GM19452 (cell line): ENCODE data around the gene KRT26.
"Not testable (repeated sequence)": the region's sequence is repeated elsewhere in the genome, so short reads cannot be mapped to it uniquely, and the experiment has no call there.

ENCODE experiments used
- ATAC-seq: cut with Tn5 transposase; IDR thresholded peaks from one replicate; pipeline ENCODE4 v1.9.1; 2021; ENCODE audit not compliant: unreplicated experiment

KRT26 gene

DNA sequence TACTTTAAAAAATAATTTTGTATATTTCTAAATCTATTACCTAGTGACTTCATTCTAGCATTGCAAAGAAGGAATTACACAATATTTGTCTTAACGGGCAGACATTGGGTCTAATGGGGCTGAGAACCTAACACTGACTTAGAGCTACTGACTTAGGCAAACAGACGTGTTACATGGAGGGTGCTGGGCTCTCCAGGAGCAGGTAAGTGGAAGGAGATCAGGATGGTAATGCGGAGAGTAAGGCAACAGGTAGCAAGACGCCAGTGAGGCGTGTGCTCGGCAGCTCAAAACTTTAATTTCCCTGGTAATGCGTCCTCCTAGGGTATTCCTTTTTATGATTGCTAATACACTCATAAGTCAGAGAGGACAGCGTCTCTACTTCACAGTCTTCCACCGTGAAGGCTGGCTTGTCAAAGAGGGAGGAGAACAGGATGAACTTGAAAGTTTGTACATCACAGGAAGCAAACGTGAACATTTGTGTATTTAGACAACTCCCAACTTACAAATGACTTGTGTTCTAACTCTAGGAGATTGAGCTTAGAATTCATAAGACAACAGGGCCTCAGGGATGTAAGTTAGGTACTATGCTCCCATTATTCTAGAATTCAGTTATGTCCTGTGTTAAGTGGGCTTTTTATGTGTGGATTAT lies 23.1 kb upstream of the KRT26 start:
- ATAC-seq, result no peak

DNA sequence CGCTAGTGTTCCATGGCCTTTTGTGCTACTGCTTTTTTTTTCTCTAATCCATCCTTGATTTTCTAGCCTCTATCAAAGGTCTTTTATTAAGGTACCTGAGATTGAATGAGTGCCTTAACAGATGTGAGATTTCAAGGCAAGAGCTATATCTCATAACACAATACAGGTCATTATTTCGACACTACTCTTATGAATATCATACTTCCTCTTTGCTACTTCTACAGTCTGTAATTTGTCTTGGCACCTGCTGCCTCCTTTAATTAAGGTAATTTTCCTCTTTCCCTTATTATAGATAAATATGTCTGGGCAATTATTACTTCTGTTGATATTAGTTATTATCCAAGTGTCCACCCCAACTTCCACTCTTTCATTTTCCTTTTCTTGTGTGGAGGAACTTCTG lies 22.5 kb upstream of the KRT26 start:
- ATAC-seq, result no peak

DNA sequence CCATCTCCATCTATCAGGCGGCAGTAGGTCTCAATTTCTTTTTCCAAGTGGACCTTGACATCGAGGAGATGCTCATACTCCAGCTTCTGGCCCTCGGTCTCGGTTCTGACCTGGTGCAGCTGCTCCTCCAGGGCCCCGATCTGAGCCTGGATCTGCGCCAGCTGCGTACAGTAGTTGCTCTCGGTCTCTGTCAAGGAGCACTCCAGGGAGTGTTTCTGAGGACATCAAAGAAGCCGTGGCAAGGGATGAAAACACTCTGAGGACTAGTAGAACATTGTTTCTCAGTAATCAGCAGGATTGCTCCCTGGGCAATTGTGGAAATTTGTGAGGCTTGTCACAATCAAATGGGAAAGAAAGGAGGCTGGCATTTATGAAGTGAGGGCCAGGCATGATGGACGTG lies 21.8 kb upstream of the KRT26 start:
- no peak for ATAC-seq

DNA sequence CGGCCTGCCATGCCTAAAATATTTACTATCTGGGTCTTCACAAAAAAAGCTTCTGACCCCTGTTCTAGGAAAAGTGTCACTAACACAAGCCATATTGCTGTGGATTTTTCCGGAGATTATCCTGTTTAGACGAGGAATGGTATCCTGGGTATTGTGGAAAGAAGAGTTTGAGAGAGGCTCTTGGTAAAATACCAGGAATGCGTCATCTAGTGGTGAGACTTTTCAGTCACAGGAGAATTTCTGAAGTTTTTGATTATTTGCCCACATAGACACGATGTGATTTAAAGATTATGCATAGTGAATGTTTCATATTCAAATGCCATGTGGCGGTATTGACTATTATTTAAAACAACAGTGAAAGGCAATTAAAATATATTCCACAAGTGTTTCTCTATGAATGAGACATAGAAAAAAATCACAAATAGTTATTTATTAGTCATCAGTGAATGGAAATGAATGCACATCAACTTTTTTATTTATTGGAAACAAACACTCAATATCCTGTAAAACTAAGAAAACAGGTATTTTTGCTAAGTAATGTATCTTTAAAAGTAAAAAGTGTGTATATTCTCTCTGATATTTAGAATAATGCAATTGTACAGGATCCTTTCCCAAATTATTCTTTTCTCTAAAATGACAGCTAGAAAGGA lies 19.9 kb upstream of the KRT26 start:
- ATAC-seq, result no peak

DNA sequence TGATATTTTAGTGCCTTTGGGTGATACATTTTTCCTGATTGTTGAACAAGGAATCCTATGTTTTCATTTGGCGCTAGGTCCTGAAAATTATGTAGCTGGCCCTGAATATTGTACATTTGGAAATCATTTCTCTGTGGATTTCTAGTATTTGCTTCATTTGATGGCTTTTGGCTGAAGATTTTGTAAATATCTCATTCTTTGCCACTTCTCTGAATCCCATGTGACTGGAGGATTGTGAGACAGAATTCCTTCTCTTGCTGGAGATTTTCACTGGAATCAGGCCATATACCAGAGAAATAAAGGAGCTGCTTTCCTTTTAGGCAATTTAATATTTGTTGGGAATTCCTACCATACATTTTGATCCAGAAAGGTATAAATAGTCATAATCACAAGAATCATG lies 19.1 kb upstream of the KRT26 start:
- ATAC-seq, result no peak

DNA sequence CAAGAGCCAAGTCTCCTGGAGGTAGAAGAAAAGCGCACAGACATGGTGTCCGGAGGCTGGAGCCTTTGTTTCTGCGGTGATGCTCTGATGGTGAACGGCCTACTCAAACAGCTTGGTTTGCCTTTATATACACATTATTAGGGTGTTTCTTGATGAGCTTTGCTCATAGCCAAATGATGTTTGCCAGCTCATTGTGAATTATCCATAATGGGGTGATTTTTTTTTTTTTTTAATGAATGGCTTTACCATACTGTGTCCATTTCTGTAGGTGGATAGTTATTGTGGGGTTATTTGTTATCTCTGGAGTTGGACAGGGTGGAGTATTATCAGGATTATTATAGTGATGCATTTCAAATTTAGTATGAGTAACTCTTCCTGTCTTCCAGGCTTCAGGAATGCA lies 10.4 kb upstream of the KRT26 start, which contains the start of gene KRT27:
Gene KRT27, minus strand, starts transcription at position 101 of the 400 bp plus-strand sequence. Its CDS starts 57 bp downstream, at position 44.
- no peak for ATAC-seq

DNA sequence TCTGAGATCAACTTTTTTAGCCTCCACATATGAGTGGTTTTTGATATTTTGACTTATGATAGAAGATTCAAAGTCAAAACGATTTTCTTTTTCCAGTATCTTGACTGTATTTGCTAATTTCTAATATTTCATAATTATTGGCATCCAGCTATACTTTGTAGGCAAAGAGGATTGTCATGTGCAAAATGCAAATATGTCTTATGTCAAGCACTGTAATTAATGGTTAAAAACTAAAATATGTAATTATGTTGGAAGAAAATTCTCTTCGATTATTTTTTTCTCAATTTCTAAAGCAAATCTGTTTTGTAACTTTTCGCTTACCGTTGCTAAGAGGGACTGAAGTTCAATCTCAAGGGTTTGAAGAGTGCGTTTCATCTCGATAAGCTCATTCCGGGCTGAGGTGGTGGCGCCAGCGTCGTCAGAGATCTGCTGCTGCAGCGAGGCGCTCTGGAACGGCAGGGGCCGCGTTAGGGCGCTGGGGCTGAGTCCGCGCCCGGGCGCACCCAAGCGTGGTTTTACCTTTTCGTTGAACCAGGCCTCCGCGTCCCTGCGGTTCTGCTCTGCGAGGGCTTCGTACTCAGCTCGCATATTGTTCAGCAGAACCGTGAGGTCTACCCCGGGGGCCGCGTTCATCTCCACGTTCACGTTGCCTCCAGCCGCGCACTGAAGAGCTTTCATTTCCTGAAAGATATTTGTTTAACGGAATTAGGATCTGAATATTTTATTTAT lies 7.3 kb upstream of the KRT26 start:
- no peak for ATAC-seq

DNA sequence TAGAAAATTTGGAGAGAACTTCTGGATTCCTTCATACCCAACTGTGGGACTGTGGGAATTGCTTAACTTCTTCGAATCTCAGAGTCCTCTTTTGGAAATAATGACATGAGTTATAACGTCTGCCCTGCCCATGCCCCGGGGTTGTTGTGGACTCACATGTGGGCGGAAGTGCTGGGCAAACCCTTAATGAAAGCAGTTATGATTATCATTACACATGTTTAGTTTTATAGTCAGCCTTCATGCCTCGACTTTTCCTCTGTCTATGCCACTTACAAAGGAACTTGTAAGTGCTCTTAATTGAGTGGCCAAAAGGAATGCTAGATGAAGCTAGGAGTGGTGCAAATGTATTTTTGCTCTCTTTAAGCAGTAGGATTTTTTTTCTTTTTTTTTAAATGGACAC lies 6.5 kb upstream of the KRT26 start:
- no peak for ATAC-seq

DNA sequence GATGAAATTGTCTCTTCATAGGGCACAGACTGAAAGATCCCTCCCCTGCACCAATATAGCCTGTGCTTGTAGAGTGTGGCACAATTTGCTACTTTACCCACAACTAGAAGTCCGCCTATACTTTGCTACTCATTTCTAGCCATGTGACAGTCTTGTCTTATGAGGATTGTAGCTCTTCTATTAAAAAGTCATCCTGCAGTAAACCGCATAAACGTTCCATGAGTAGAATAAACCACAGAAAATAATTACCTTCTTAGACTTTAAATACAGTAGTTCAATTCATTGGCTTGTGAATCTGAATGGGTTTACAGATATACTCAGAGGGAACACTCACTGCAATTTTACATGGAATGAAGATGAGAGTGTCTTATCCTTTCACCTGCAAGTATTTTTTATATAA lies 6.0 kb upstream of the KRT26 start:
- ATAC-seq, result no peak

DNA sequence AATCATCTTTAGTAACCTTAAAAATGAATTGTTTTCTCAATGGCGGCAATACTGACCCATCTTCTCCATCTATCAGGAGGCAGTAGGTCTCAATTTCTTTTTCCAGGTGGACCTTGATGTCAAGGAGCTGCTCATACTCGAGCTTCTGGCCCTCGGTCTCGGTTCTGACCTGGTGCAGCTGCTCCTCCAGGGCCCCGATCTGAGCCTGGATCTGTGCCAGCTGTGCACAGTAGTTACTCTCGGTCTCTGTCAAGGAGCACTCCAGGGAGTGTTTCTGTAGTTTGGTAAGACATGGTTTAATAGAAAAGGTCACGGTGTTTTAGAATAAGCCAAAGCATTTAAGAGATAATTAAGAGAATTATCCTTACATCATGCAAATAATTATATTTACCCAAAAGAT lies 5.5 kb upstream of the KRT26 start:
- ATAC-seq, result no peak

DNA sequence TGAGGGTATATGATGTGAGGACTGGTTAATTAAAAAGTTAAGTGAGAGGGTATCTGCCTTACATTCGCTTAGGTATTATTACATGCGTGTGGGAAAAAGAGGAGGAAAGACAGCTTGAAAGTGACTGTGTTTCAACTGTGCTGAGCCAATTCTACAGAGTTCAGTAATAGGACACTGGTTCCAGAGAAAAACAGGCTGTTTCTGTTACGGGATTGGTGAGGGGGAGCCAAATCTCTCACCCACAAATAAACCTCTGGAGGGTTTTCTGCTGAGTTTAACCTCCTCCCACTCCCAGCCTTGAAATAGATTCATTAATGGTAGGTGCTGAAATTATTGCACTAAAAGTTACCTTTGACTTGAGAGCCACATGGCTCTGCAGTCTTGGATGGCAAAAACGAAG lies 3.9 kb upstream of the KRT26 start:
- no peak for ATAC-seq

DNA sequence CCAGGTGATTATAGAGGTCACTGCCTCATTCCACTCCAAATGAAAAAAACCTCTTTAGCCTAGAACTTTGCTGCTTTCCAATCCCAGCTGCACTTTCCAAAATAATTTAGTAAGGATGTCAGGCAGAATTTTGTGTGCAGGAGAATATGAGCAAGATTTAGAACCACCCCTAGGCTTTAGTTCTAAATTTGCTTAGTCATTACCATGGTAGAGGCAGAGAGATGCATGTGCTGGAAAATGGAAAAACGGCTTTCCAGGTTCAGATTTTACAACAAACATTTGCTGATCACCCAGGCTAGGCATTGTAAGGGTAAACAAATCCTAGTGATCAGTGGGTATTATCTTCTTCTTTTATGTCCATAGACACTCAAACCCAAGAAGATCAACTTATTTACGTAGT lies 6.3 kb downstream of the KRT26 start:
- ATAC-seq, result no peak

DNA sequence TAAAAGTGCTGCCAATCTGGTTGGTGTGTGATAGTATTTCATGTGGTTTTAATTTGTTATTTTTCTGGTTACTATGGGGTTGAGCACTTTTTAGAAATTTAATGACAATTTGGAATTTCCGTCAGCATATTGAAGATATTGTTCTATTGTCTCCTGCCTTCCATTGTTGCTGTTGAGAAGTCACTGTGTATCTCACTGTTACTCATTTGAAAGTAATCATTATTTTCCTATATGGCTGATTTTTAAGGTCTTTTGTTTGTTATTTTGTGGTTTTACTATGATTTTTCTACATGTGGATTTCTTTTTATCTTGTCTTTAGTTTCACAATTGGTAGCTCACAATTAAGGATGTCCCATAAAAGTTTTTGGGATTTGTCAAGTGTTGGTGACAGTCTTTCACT lies 8.2 kb downstream of the KRT26 start:
- ATAC-seq, result no peak

DNA sequence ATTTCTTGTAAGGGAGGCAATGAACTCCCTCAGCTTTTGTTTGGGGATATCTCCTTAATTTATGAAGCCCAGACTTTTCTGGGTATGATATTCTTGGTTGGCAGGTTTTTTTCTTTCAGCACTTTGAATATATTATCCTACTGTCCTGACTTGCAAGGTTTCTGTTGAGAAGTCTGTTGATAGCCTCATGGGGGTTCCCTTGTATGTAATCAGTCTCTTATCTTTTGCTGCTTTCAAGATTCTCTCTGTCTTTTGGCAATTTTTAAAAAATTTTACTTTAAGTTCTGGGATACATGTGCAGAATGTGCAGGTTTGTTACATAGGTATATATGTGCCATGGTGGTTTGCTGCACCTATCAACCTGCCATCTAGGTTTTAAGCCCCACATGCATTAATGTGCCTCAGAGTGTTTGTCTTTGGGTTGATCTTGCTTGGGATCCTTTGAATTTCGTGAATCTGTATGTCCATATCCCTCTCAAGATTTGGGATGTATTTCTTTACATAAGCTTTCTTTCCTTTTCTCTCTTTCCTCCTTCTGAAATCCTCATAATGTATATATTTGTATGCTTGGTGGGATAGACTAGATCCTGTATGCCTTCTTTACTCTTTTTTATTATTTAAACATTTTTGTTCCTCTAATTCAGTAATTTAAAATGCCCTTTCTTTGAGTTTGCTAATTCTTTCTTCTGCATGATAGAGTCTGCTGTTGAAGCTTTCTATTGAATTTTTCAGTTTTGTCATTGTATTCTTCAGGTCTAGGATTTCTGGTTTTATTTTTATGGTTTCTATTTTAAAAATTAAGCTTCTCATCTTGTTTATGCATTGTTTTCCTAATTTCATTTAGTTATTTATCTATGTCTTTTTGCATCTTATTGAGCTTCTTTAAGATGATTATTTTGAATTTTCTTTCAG lies 11.6 kb downstream of the KRT26 start:
- no peak for ATAC-seq

DNA sequence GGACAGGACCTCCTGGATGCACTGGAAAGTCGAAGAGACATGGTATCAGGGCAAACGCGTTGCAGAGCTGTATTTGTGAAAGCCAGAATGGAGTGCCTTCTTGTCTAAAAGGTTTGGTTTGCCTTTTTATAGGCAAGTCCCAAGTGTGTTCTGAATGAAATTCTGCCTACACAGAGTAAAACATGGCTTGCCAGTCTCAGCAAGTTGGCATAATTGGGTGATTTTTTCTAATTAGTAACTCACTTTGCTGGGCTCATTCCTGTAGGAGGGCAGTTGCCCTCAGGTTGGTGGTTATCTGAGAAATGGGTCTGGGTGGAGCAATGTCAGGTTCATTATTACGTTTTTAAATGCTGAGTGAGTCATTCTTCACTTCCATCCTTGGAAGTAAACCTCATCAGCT lies 16.8 kb downstream of the KRT26 start, which contains the start of gene KRT25:
Gene KRT25, minus strand, starts transcription at position 101 of the 400 bp plus-strand sequence. Its CDS starts 60 bp downstream, at position 41.
- ATAC-seq, result no peak

DNA sequence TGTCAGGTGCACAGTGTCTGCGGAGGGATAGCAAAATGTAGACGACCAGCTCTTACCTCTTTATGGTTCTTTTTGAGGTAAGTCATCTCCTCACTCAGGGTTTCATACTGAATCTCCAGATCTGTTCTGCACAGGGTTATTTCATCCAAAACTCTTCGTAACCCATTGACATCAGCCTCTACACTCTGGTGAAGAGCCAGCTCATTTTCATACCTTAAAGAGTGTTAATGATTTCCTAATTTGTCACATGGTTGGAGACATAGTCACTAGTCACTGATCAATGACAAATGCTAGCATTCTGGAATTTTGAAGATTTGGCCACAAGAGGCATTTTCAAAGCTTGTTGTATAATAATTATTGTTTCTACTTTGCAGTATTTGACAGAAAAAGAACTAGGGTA lies 18.2 kb downstream of the KRT26 start:
- no peak for ATAC-seq

DNA sequence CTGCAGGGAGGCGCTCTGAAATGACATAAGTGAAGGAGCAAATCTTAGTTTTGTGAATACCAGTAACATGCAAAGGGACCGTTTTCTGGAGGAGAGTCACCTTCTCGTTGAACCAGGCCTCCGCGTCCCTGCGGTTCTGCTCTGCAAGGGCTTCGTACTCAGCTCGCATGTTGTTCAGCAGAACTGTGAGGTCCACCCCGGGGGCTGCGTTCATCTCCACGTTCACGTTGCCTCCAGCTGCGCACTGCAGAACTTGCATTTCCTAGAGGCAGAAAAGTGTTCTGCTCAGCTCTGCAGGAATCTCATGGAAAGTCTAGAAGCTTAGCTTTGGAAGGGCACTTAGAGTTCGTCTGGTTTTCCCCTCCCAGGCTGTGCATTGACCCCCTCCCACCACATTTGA lies 20.9 kb downstream of the KRT26 start:
- no peak for ATAC-seq

DNA sequence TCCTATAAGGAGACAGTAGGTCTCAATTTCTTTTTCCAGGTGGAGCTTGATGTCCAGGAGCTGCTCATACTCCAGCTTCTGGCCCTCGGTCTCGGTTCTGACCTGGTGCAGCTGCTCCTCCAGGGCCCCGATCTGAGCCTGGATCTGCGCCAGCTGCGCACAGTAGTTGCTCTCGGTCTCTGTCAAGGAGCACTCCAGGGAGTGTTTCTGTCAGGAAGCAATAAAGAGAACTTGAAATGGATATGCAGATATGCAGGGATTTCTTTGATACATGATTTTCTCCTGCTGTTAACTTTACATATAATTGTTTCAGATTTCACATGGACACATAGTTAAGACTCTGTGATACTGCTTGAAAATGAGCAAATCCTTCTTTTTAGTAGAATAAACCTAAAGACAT lies 21.6 kb downstream of the KRT26 start:
- ATAC-seq, result no peak

DNA sequence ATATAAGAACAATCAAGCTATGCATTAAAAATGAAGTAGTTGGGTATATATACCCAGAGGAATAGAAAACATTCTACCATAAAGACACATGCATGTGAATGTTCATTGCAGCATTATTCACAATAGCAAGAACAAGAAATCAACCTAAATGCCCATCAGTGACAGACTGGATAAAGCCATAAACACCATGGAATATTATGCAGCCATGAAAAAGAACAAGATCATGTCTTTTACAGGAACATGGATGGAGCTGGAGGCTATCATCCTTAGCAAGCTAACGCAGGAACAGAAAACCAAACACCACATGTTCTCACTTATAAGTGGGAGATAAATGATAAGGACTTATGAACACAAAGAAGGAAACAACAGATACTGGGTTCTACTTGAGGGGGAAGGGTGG lies 23.3 kb downstream of the KRT26 start:
- not testable (repeated sequence) for ATAC-seq

DNA sequence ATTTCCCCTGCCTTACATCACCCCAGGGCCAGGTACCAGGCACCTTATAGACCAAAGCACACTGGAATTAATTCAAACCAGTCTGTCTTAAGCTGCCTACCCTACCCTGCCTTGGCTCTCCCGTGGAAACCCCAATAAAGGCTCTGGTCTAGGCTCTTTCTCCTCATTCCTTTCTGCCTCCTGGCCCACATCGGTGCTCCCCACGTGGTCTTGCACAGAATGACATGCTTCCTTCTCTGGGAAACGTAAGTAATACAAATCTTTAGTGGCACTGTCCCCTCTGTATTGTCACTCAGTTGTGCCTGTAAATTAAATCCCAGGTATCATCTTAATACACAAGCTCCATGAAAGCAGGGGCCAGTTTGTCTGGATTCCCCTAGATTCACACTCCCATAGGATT lies 33.4 kb downstream of the KRT26 start:
- no peak for ATAC-seq

DNA sequence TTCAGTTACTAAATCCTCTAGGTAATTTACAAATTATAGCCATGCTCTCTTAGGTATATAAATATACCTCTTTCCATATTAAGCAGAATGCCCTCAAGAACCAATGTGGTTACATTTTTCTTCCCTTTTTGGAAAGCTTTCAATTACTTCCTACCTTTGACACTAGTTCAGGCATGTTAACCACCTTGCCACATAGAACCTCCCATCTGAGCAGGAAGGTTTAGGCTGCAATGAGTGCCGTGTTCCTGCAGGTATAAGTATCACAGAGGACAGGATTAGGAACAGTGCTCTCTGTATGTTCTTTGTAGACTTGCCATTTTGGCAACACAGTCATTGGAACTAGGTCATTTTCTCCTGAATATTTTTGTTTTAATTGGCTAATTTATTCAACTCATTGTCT lies 37.0 kb downstream of the KRT26 start:
- no peak for ATAC-seq
